ENCODE measurements around the gene NBPF1.
"Not testable (repeated sequence)": the region's sequence is repeated elsewhere in the genome, so short reads cannot be mapped to it uniquely, and the experiment has no call there.

The NBPF1 gene

GRCh38 chr1:16605532-16606505 lies 7.5 kb downstream of the NBPF1 start:
- no peak for DNase-seq (ENCODE audit: low read depth)

DNA sequence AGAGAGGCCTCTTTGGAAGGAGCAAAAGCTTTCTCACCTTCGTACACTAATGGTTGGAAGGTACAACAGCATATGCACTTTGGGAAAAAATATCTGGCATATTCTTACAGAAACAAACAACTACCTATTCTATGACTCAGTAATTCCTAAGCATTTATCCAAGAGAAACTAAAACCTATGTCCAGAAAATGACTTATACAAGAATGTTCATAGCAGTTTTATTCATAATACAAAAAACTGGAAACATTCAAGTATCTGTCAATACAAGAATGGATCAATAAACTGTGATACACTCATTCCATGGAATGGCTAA lies 8.2 kb downstream of the NBPF1 start:
- no peak for DNase-seq (ENCODE audit: low read depth)

DNA sequence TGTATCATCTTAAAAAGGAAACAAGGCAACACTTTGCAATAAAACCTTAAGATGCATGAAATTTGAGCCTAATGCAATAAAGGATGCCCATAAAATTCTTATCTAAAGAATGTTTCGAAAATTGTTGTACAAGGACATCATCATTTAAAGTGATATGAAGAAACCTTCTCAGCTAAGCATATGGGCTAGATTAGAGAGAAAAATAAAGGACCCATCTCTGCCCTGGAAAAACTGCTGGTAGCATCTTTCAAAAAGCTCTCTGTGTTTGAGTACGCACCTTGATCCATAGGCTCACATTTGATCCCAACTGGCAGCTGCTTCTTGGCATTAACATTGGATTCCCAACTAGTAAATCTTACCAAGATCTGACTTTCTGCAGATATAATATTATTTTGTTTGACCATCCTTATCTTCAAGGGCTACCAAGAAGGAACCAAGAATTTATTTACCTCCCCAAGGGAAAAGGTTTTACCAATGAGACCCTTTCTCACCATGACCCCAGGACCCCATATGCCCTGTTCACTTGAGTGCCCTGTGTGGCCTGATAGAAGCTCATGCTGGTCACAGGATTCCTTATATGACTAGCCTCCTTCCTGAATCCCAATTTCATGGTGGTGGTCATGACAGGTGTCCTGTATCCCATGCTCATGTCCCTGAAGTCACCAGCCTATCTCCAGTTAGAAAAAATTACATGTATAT lies 8.7 kb downstream of the NBPF1 start:
- DNase-seq (ENCODE audit: low read depth): not testable (repeated sequence)

GRCh38 chr1:16603623-16604022 lies 9.7 kb downstream of the NBPF1 start:
- not testable (repeated sequence) for DNase-seq (ENCODE audit: low read depth)

DNA sequence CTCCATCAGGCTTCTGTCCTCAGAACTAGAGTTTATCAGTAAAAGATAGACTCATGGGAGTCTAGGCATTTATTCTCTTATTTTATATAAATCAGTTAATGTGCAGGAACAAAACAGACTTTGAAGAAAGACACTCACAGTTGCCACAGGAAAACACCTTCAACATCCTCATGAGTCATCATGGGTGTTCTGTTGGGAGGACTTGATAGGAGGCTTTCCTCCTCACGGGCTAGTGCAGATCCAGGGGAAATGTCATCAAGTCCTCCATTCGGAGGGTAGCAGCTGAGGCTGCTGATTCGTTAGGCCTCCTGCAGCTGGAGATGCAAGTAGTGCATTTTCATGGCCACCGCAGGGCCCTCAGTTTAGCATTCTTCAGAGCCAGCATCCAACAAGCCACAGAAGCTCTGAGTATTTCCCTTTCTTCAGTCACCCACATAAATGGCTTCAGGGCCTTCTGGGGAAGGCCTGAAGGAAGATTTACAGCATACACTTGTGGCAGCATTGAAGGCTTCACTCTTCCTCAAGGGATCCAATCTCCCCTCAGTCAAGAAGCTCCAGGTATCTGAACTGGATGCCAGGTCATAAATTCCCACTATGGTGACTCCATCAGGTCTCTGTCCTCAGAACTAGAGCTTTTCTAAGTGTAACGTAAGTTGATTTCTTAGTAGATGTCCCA lies 10.9 kb downstream of the NBPF1 start:
- not testable (repeated sequence) for DNase-seq (ENCODE audit: low read depth)

DNA sequence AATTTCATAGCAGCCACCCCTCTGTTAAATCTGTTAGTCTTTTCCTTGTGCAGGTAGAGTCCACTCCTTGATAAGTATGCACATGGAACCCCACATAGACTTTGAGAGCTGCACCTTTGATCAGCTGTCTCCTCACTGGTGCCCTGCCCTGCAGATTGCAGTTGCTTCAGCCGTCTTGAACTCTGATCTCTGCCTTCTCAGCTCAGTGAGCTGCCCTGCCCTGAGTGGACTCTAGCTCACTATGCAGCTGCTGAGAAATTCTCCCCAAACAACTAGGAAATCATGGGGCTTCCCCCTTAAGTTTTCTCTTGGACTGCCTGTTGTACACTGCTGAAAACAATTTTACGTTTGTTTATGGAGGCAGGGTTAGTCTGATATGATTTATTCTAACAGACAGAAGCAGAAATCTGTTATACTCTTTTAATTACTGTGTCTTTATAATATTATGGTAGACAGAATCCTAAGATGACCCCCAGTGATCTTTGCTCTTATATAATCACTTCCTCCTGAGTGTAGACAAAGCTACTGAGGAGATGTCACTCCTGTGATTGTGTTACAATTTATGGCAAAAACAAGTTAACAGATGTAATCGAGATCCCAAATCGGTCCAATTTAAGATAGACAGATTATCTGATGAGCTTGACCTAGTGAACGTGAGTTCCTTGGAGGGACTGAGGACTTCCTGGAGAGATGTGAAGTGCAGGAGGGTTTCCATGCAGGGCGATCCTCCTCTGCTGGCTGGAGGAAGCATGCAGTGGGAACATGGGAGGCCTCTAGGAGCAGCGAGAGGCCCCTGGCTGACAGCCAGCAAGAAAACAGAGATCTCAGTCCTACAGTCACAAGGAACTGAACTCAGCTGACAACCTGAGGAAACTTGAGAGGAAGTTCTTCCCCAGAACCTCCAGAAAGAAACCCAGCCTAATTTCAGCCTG lies 12.2 kb downstream of the NBPF1 start:
- not testable (repeated sequence) for DNase-seq (ENCODE audit: low read depth)

DNA sequence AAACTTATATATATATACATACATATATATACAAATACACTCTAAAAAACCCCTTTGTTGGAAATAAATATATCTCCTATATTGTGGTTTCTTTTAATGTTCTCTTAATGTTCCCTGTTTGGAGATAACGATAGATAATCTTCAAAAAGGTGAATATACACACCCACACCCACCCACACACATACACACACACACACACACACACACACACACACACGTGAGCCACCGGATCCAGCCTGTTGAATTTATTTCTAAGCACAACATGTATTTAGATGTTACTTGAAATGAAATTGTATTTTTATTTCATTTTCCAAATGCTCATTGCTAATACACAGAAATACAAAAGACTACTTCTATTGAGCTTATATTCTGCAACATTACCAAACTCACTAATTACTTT lies 14.0 kb downstream of the NBPF1 start:
- not testable (repeated sequence) for DNase-seq (ENCODE audit: low read depth)

DNA sequence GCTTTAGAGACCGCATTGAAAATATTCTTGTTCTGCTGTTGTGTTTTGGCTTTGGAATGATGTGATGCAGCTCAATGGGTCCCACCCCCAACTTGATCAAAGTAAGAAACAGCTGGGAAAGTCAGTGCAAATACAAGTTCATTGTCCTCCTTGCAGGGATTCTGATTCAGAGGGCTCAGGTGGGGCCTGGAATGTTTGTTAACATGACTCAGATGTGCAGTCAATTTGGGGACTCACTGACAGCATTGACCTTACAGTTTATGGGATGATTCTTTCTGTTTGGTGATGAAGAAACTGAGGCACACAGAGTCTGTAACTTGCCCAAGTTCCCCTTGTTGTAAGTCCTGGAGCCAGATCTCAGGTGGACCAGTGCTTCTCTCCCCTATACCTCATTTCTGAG lies 18.1 kb downstream of the NBPF1 start:
- DNase-seq (ENCODE audit: low read depth): not testable (repeated sequence)

- DNase-seq (ENCODE audit: low read depth): not testable (repeated sequence)
Observed at GRCh38 chr1:16591845-16592244, 21.5 kb downstream of the NBPF1 start.

DNA sequence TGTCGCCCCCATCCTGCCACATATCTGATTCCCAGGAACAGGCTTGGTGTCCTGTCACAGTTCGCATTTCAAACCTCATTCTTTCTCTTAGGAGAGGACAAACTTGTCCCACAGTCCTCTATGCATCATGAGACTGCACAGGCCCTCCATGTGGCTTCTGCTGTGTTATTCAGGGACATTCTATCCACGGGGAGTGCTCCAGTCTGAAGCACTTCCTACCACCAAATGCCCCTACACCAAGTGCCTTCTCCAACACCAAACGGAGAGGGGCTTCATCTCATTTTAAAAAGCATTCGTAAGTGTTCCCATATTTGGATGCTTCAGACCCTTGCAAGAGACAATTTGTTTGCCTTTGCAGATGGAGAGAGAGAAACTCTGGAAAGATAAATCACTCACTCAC lies 25.3 kb downstream of the NBPF1 start:
- not testable (repeated sequence) for DNase-seq (ENCODE audit: low read depth)

- DNase-seq (ENCODE audit: low read depth): not testable (repeated sequence)
Observed at GRCh38 chr1:16587639-16588038, 25.7 kb downstream of the NBPF1 start.

DNA sequence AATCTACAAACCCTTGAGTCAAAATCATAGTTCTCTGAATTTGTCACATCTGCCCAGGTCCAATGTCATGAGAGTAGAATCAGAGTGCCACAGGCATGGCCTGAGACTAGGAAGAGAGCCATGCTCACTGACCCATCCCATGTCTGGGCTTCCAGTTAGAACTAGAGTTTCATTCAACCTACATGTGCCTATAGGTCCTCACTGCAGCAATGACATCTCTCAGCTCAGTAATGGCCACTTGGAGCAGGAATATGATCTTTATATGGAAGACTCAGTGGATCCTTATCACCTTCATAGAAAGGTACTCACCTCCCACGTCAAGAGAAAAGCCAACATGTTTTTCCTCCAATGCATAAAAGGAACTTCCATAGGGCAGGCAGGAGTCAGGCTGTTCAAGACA lies 48.0 kb downstream of the NBPF1 start:
- DNase-seq (ENCODE audit: low read depth): not testable (repeated sequence)

DNA sequence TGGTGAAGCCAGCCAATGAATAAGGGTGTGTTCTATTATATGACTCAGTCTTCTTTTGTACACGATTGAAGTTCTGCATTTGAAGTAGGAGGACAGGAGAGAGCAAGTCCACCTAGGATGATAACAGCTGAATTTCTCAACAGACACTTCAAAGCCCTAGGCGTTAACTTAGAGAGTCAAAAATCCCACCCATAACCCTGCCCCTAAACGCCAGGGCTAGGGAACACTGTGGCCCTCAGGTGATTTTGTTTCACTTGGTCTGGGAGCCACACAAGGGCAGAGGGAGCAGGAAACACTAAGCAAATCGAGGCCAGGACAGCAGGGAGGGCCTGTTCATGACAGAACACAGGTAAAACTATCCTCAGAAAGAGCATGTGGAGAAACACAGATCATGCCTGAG lies 52.3 kb downstream of the NBPF1 start:
- not testable (repeated sequence) for DNase-seq (ENCODE audit: low read depth)

GRCh38 chr1:16560498-16560897 lies 52.9 kb downstream of the NBPF1 start:
- DNase-seq (ENCODE audit: low read depth): not testable (repeated sequence)

DNA sequence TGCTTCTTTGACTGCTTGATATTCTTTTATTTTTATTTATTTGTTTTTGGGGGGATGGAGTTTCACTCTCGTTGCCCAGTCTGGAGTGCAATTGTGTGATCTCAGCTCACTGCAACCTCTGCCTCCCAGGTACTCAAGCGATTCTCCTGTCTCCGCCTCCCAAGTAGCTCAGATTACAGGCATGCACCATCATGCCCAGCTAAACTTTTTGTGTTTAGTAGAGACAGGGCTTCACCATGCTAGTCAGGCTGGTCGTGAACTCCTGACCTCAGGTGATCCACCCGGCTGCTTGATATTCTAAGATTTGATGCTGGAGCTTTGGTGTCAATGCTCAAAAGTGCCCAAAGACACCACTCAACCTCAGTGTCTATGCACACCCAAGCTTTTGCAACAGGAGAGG lies 53.7 kb downstream of the NBPF1 start:
- DNase-seq (ENCODE audit: low read depth): not testable (repeated sequence)

GRCh38 chr1:16557034-16557433 lies 56.3 kb downstream of the NBPF1 start:
- not testable (repeated sequence) for DNase-seq (ENCODE audit: low read depth)

GRCh38 chr1:16553244-16553643 lies 60.1 kb downstream of the NBPF1 start:
- not testable (repeated sequence) for DNase-seq (ENCODE audit: low read depth)

DNA sequence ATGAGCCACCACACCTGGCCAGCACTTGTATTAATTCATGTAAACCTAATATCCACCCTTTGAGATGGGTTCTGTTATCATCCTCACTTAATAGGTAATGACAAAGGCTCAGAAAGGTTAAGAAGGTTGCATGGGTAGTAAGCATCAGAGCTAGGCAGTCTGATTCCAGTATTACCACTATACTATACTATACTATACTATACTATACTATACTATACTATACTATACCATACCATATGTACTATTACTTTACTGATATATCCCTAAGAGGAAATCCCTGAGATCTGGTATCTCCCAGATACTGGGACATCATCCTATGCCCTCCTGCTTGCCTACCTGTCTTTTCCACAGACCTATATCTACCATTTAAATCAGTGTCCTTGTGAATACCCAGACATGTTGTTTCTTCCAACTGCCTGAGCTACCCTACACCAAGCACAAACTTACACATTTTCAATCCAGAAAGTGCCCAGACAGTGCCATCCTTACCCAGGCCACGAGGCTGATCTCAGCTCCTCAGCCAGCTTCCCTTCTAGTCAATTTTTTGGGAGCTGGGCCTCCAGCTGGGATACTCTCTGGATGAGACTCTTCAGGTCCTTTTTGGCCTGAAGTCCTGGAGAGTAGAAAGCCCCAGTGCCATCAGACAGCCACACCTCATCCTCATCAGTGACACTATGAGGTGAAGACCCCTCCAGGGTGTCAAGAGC lies 63.0 kb downstream of the NBPF1 start:
- DNase-seq (ENCODE audit: low read depth): not testable (repeated sequence)

- DNase-seq (ENCODE audit: low read depth): not testable (repeated sequence)
Observed at GRCh38 chr1:16549545-16549944, 63.8 kb downstream of the NBPF1 start.

DNA sequence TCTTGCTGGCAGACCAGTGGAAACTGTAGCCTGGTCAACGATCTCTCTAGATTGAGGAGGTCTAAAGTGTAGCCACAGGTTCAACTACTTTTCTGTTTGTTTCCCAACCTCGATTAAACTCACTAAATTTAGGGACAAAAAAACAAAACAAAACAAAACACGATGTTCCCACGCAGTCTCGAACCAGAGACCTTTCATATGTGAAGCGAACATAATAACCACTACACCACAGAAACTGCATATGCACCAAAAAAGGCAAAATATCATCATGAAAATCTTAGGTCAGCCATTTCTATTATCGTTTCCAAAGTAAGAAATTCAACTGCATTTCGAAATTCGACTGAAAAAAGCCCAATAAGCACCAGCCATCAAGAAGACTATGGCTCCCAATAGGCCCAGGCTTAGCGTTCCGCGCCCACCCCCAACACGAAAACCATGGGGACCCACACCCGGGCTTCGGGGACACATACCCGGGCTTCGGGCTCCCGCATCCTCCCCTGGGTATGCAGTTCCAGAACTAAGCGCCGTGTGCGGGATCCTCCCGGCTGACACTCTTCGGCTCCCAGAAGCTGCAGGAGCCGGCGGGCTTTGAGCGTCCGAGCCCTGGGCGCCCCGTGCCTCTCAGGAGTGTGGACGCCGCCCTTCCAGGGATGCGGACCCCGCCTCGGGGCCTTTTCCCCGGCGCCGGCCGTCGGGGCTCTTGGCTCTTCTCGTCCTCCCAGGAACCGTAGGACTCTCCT lies 65.7 kb downstream of the NBPF1 start:
- DNase-seq (ENCODE audit: low read depth): not testable (repeated sequence)
